Fibroblast of skin of right quadriceps (primary cell): ENCODE measurements around the gene MID1.

Experiments
- DNase-seq: peaks from one replicate; pipeline ENCODE4 v3.0.0-alpha.2; 2013

The MID1 gene

DNA sequence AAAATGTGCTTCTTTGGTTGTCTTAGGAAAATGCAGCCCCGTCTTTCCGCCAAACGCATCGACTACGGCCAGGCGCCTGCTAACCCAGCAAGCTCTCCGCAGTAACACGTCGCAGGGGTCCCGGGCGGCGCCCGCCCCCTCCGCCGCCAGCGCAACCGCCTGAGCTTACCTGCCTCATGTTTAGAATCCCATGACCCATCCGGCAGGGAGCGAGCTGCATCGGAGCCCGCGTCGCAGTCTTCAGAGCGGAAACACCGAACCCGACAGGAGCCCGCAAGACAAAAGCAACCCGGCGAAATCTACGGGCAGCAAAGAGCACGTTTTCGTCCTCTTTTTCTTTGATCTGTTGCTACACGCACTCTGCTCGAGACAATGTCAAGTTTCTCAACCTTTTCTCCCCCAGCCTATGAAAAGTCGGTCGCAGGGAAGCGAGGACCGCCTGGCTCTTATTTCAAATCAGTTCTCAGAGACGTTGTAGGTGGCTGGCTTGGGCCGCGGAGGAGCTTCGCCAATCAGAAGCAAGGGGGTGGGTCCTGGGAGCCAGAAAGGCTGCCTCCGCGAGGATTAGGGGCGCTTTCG lies at the start of gene MID1:
Gene MID1 (minus strand): TSS at position 465 of the 579 bp plus-strand sequence. CDS start 53,038 bp downstream, outside the sequence.
- DNase-seq, result peak; percentile 80

DNA sequence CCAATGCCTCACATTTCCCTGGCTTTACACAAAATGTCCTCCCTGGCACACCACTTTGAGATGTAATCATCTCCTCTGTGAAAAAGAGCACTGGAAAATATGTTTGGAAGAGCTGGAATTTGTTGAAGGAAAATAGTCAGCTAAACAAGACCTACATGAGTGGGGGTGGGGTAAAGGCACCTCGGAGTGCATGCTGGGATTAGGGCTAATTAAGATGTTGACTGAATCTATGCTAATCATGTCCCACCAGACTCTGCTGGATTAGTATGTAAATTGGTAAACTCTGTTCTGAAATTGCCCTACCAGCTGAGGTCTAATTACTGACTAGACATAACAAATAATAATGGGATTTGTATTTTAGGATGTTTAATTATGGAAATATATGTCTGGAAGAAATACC lies 46.8 kb upstream of the MID1 start:
- DNase-seq, result no peak

DNA sequence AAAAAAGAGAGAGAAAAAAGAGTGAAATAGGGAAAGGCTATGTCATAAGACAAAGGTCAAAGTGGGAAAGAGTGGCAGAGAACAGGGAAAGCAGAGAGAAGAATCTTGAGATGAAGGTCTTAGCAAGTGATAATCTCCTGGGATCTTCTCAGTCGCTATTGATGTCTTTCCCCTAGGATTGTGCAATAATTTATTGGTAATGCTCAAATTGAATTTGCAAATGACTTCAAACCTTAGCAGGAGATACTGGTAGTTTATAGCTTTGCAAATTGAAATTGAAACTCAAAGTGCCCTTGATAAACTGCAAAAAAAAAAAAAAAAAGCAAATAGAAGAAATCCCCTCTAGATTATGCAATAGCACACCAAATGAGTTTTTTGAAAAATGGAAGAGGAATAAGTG lies 45.7 kb upstream of the MID1 start:
- DNase-seq, result no peak

- no peak for DNase-seq
These were observed 45.3 kb upstream of the MID1 start for GRCh38 chrX:10665681-10666080.

GRCh38 chrX:10660171-10660570 lies 39.8 kb upstream of the MID1 start:
- DNase-seq, result no peak

GRCh38 chrX:10656214-10656613 lies 35.8 kb upstream of the MID1 start:
- DNase-seq, result no peak

DNA sequence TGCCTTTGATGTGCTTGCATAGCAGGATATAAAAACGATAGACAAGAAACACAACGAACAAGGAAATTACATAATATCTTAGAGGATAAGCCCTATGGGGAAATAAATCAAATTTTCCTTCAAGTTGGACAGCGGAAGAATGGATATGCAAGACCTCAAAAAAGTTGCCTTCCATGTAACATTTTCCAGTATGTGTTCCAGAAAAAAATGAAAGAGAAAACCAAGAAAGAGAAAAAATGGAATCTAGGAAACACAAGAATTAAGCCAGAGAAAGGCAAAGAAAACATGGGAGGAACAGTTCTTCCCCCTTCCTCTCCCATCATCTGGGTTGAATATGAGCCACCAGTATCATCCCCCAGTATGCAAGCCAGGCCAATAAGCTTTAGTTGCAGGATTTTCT lies 34.6 kb upstream of the MID1 start:
- no peak for DNase-seq

GRCh38 chrX:10653302-10653701 lies 32.9 kb upstream of the MID1 start:
- no peak for DNase-seq

- DNase-seq, result peak; percentile 23
These were observed 28.9 kb upstream of the MID1 start for GRCh38 chrX:10649265-10649664.

GRCh38 chrX:10648614-10649013 lies 28.2 kb upstream of the MID1 start:
- DNase-seq, result peak; percentile 76

DNA sequence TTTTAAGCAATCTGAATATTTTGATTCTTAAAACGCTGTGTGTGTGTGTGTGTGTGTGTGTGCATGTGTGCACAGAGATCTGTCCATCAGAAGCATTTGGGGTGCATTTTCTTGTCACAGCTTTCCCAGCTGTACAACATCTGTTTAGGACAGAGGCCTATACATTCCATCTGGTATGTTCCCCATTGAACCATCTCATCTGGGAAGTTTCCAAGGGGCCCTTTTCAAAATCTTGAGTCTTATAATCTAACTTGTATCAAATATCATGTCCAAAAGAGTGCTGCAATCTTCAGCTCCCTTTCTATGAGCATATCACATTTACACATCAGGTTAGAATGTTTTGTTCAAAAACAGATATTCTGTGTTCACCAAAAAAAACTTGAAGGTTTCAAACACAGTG lies 16.5 kb upstream of the MID1 start:
- no peak for DNase-seq

GRCh38 chrX:10636337-10636736 lies 16.0 kb upstream of the MID1 start:
- peak; percentile 59 for DNase-seq

GRCh38 chrX:10634392-10635161 lies 14.2 kb upstream of the MID1 start:
- DNase-seq, result peak; percentile 88

DNA sequence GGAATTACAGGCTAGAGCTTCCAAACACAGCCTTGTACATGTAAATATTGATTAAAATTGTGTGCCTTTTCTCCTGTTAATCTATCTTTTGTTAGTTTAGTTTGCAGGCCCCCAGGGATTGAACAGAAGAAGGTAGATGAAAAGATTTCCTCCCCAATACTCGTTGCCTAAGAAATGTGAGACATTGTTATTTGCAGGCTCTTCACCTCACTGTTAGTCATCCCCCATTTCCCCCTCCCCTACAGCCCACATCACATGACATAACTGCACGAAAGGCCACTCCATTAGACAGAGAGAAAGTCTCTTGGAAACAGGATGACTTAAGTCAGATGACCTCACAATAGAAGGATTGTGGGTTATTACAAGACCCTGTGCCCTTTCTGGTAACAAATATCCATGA lies 13.3 kb upstream of the MID1 start:
- DNase-seq, result peak; percentile 85

DNA sequence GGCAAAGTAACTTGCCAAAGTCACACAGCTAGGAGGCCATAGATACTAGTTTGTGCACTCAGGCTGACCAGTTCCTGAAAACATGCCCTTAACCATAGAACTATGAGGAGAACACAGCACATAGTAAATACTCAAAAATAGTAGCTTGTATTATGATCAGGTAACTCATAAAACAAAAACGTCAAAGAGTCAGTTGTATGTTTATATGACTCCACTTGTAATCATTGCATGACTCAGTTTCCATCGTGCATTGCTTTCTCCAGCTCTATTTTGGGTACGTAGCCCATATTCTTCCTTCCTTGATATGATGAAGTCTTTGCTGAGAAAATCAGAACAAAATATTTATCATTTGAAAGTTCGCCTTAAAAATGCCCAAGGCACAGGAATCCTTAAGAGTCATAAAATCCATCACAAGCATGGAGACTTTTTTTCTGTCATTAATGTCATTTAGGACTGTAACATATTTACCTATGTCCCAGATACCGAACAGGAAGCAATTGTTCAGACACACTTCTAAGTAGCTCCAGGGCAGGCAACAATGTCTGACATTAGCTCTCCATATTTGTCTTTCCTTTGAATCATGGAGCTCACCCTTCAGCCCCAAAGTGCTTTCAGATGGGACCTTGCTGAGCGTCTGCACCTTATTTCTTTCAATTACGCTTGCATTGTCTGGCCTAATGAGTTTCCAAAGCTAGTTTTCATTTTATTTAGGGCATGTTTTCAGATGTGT lies 11.2 kb upstream of the MID1 start:
- DNase-seq, result no peak

DNA sequence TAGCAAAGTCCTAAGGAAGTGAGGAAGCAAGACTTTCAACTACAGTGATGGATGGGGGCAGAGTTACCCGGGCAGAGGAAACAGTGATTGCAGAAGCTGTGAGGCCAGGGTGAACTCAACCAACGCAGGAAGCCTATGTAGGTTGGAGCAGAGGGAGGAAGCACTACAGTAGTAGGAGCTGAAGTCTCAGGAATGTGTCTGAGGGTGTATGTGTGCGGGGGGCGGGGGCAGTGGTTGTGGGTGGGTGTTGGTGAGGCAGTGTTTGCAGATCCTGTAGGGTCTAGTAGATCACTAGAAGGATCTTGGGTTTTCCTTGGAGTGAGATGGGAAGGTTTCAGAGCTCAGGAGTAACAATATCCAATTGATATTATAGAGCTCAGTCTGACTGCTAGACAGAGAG lies 9.9 kb upstream of the MID1 start:
- DNase-seq, result no peak

DNA sequence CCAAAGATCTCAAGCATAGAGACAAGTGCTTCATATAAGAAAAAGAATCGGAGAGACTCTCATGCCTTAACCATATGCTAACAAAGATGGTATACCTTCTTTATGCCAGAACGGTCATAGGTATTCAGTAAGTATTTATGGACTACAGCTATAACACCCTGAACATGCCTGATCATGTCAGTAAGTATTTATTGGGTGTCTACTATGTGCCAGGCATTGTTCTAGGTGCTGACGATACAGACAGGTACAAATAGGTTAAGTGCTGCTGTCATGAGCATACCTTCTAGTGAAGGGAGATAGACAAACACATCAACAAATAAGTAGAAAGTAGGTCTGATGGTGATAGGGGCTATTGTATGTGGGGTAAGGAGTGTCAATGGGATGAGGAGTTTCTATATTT lies 9.5 kb upstream of the MID1 start:
- no peak for DNase-seq

DNA sequence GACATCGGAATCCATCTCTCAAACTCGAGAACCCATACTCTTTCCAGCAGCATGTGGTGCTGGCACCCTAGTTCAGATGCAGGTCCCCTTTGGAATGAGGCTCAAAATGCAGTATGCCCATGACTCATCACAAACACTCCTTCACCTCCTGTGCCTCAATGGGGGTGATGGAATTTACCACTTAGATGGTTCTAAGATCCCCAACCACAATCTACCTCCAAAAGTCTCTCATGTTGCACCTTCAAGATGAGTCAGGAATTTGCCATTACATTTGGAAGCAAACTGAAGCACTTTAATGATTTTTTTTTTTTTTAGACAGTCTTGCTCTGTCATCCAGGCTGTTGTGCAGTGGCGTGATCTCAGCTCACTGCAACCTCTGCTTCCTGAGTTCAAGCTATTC lies 8.5 kb upstream of the MID1 start:
- DNase-seq, result peak; percentile 41

DNA sequence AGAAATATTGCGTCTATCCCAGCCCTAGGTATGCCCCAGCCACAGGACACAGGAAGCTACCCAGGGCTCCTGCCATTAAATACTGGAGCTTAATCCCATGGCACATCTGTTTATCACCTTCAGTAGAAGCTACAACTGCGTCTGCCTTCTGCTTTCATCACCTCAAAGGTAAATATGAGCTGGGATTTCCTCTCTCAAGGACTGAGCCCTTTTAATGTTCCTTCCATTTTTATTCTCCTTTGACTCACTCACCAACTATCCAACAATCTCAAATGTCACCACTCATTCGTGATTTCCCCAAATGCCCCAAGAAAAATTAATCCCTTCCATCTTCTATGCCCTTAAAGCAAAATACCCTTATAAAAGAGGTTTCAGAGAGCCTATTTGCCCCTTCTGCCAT lies 1.8 kb upstream of the MID1 start:
- DNase-seq, result no peak

- no peak for DNase-seq
These were observed 849 bp downstream of the MID1 start for GRCh38 chrX:10619425-10620046.

DNA sequence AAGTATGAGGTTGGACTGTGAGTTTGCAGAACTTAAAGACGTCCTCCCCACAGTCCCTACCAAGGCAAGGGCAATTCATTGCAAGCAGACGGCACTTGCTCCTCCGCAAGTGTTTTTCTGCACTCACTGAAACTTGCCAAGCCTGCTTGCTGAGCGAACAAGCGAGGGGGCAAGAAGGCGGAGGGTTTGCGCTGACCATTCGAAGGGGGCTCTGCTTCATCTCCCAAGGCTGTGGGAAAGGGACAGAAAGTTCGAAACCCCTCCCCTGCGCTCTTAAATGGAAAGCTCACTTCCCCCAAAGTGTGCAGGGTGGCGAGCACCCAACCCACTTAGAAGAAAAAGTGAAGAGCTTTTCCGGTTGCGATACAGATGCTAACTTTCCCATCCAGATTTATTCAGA lies 1.4 kb downstream of the MID1 start:
- no peak for DNase-seq

- DNase-seq, result peak; percentile 60
These were observed 2.4 kb downstream of the MID1 start for GRCh38 chrX:10617999-10618351.

DNA sequence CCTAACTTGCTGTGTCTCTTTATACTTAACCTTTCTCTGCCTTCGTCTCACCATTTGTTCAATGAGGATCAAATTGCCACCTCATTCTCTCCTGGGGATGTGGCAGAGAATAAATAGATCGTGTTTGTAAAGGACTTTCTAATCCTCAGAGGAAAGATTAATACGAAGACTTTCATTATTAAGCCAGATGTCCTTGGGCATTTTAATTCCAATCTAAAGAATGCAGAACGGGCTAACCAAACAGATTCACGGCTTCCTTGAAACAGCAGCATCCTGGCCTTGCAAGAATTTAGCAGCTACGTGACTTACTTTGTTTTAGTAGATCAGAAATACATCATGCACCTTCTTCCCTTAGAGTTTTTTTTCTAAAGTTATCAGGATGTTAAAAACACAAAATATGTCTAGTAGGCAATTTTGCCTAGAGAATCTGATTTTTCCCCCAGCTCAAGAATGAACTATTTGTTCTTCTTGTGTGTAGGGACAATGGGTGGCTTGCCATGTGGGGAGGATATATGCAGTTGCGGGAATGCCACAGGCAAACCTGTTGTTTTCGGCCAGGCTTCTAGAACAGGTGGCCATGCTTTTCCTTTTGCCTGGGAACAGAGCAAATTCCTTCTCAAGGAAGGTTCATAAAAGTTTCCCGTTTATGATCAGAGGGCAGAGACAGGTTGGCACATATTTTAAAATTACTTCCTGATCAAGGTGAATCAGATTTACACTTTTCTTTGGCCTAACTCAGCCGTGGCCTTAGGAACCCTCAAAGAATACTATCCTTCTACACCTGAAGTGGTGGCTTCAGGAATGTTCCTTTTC lies 3.0 kb downstream of the MID1 start:
- peak; percentile 23 for DNase-seq
